Neutrophil (primary cell): ENCODE measurements around the gene CHCHD1.
"Not testable (repeated sequence)": the region's sequence is repeated elsewhere in the genome, so short reads cannot be mapped to it uniquely, and the experiment has no call there.

Experiments used
- H3K27ac ChIP-seq: fragments of 200-600 bp; sonication (generic); 2 replicates; pipeline ENCODE4 v1.5.1; 2016; ENCODE audit warnings: mild to moderate bottlenecking, moderate library complexity
- H3K27me3 ChIP-seq: fragments of 200-600 bp; sonication (generic); 2 replicates; pipeline ENCODE4 v1.6.0; 2016; ENCODE audit warnings: mild to moderate bottlenecking
- H3K36me3 ChIP-seq: fragments of 200-600 bp; sonication (generic); 2 replicates; pipeline ENCODE4 v1.5.1; 2017
- H3K4me1 ChIP-seq, 2 experiments: fragments of 200-600 bp in 1 of 2; sonication (generic) in 1 of 2; 1 replicate in 1 of 2; 2 replicates in 1 of 2; pipeline versions ENCODE4 v1.5.1 to v1.6.1; 2013 to 2016; ENCODE audit warnings: low read depth in 1 of 2, low read length in 1 of 2, mild to moderate bottlenecking in 1 of 2, moderate library complexity in 1 of 2; ENCODE audit not compliant: control insufficient read depth in 1 of 2, insufficient read depth in 1 of 2
- H3K4me3 ChIP-seq, 2 experiments: fragments of 200-600 bp in 1 of 2; sonication (generic) in 1 of 2; 1 replicate in 1 of 2; 2 replicates in 1 of 2; pipeline ENCODE4 v1.5.1; 2013 to 2016; ENCODE audit warnings: low read depth in 1 of 2, low read length in 1 of 2, mild to moderate bottlenecking in 1 of 2, moderate library complexity in 1 of 2
- H3K9me3 ChIP-seq: fragments of 200-600 bp; sonication (generic); 2 replicates; pipeline ENCODE4 v1.5.1; 2016
- TF ChIP-seq, protein P1 (sequence below): fragments of 200-600 bp; sonication (generic); IDR thresholded peaks from 2 replicates; pipeline ENCODE4 v1.5.1; 2016; ENCODE audit warnings: antibody characterized with exemption

Gene CHCHD1

DNA sequence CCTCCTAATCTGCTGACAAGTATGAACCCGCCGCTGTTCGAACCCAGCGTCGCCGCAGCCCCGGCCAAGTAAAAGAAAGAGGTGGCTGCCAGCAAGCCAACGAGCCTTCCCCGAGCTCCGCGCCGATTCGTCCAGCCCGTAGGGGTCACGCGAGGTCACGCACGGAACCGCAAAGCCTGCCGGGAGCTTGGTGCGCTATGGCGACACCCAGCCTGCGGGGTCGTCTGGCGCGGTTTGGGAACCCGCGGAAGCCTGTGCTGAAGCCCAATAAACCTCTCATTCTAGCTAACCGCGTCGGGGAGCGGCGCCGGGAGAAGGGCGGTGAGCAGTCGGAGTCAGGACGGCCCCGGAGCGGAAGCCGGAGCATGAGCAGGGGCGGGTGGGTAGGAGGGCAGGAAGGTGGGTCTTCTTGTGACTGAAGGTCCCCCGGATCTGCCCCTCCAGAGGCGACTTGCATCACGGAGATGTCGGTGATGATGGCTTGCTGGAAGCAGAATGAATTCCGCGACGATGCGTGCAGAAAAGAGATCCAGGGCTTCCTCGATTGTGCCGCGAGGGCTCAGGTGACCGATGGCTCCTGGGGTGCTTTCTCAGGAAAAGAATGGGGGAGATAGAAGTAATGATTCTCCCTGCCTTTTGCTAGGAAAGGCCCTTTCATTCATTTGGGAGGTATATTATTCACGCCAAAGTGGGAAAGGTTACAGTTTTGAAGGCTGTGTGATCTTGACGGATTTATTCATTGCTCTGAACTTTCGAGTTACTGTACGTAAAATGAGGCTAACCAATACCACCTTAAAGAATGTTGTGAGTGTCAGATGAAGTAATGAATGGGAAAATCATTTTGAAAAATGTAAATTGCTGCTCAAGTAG is at the start of gene CHCHD1:
Gene CHCHD1 (plus strand): TSS at position 170 of the 870 bp plus-strand sequence. CDS start 28 bp downstream, at position 198.
- Histone ChIP-seq H3K4me3 (peak within 1 kb of the TSS; percentile 79 to 82), H3K9me3 (no peaks in the 10 kb centered on the region), H3K4me1 (peaks cover 38 to 42% of the 10 kb centered on the region in 2 experiments), H3K27ac (peak within 1 kb of the TSS; percentile 80), H3K27me3 (no peaks in the 10 kb centered on the region), H3K36me3 (no peaks in the 10 kb centered on the region)
- TF ChIP-seq, protein P1, sequence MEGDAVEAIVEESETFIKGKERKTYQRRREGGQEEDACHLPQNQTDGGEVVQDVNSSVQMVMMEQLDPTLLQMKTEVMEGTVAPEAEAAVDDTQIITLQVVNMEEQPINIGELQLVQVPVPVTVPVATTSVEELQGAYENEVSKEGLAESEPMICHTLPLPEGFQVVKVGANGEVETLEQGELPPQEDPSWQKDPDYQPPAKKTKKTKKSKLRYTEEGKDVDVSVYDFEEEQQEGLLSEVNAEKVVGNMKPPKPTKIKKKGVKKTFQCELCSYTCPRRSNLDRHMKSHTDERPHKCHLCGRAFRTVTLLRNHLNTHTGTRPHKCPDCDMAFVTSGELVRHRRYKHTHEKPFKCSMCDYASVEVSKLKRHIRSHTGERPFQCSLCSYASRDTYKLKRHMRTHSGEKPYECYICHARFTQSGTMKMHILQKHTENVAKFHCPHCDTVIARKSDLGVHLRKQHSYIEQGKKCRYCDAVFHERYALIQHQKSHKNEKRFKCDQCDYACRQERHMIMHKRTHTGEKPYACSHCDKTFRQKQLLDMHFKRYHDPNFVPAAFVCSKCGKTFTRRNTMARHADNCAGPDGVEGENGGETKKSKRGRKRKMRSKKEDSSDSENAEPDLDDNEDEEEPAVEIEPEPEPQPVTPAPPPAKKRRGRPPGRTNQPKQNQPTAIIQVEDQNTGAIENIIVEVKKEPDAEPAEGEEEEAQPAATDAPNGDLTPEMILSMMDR, result peak; percentile 39

- TF ChIP-seq, protein P1, result no peak
- Histone ChIP-seq H3K4me1 (peaks cover 13 to 16% of the 10 kb centered on the region in 2 experiments), H3K4me3 (no peak overlapping the region), H3K36me3 (peaks cover 24% of the 10 kb centered on the region), H3K27me3 (no peaks in the 10 kb centered on the region), H3K27ac (no peak overlapping the region), H3K9me3 (no peaks in the 10 kb centered on the region)
These were observed 49.4 kb upstream of the CHCHD1 start for GRCh38 chr10:73732426-73732825.

- H3K4me1 ChIP-seq, result peaks cover 13 to 16% of the 10 kb centered on the region in 2 experiments
- TF ChIP-seq, protein P1, result no peak
- H3K36me3 ChIP-seq, result peaks cover 20% of the 10 kb centered on the region
- H3K9me3 ChIP-seq, result no peaks in the 10 kb centered on the region
- no peak overlapping the region for H3K27ac ChIP-seq
- no peaks in the 10 kb centered on the region for H3K27me3 ChIP-seq
- H3K4me3 ChIP-seq, result no peak overlapping the region
These were observed 48.8 kb upstream of the CHCHD1 start for GRCh38 chr10:73732931-73733623.

GRCh38 chr10:73734028-73734720 is 47.7 kb upstream of the CHCHD1 start:
- peaks cover 20% of the 10 kb centered on the region for H3K36me3 ChIP-seq
- H3K4me1 ChIP-seq, result peaks cover 13 to 16% of the 10 kb centered on the region in 2 experiments
- H3K9me3 ChIP-seq, result no peaks in the 10 kb centered on the region
- no peak overlapping the region for H3K4me3 ChIP-seq
- TF ChIP-seq, protein P1, result no peak
- H3K27me3 ChIP-seq, result no peaks in the 10 kb centered on the region
- no peak overlapping the region for H3K27ac ChIP-seq

DNA sequence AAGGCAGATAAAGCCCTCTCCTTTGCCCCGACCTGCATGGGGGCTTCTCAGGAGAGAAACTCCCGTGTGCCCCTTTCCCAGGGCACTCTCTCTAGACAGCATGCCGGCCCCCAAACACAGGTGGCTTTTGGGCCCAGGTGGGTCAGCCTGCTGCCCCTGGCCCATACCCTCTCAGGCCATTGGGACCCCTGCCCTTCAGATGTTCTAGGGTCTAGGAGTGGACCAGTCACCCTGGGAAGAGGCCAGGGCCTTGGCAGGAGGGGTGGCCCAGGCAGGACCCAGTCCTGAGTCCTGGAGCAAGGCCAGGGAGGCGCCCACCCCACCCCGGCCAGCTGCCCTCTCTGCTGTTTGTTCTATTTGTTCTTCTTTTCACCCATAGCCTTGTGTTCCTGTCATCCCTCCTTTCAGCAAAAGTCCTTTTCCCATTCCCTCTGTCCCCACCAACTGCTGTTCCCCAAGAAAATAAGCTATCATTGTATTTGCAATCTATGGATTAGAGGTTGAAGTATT is 47.0 kb upstream of the CHCHD1 start:
- Histone ChIP-seq H3K9me3 (no peaks in the 10 kb centered on the region), H3K4me1 (peaks cover 9 to 10% of the 10 kb centered on the region in 2 experiments), H3K36me3 (peaks cover 20% of the 10 kb centered on the region), H3K27ac (no peak overlapping the region), H3K4me3 (no peak overlapping the region), H3K27me3 (no peaks in the 10 kb centered on the region)
- TF ChIP-seq, protein P1, result no peak

- not testable (repeated sequence) for H3K4me3 ChIP-seq, H3K36me3 ChIP-seq, H3K9me3 ChIP-seq, H3K27me3 ChIP-seq, H3K27ac ChIP-seq
- H3K4me1 ChIP-seq, result peaks cover 16% of the 10 kb centered on the region in 2 experiments
These were observed 41.2 kb upstream of the CHCHD1 start for GRCh38 chr10:73740501-73741254.
